Liver (tissue), 2 donors: ENCODE measurements around the gene PRSS33.

ENCODE experiments used
- RAD21 ChIP-seq, 2 donors: IDR thresholded peaks; 2 replicates each; pipeline ENCODE4 v1.6.1; 2016; ENCODE audit warnings: antibody characterized with exemption in 2 of 2, mild to moderate bottlenecking in 2 of 2
- SP1 ChIP-seq: IDR thresholded peaks from 2 replicates; pipeline ENCODE4 v1.6.1; 2018; ENCODE audit warnings: antibody characterized with exemption, mild to moderate bottlenecking
- YY1 ChIP-seq: IDR thresholded peaks from 2 replicates; pipeline ENCODE4 v1.6.1; 2016; ENCODE audit warnings: antibody characterized with exemption, mild to moderate bottlenecking
- TF ChIP-seq, protein P1 (sequence below): IDR thresholded peaks from 2 replicates; pipeline ENCODE4 v1.6.1; 2016; ENCODE audit warnings: antibody characterized with exemption, mild to moderate bottlenecking
- TF ChIP-seq, protein P2 (sequence below): IDR thresholded peaks from 2 replicates; pipeline ENCODE4 v1.6.1; 2016; ENCODE audit warnings: antibody characterized with exemption
- TF ChIP-seq, protein P3 (sequence below): IDR thresholded peaks from 2 replicates; pipeline ENCODE4 v1.6.1; 2016; ENCODE audit warnings: antibody characterized with exemption
- donor health status: healthy.

DNA sequence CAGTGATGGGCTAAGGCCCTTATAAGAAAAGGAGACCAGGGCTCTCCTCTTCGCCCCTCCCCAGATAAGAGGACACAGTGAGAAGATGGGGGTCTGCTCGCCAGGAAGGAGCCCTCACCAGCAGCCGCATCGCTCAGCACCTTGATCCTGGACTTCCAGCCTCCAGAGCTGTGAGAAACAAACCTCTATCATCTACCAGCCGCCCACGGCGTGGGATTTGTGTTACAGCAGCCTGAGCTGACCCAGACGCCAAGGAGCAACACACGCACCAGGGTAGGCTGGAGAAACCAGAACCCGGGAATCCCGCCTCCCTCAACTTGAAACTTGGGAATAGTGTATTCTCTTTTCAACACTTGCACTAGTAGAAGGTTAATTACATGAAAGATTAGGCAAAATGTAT is 38.5 kb upstream of the PRSS33 start:
- TF ChIP-seq SP1 (no peak), RAD21 (IDR thresholded peaks at IDR 0.05) (no peak), YY1 (no peak)
- TF ChIP-seq, protein P1, sequence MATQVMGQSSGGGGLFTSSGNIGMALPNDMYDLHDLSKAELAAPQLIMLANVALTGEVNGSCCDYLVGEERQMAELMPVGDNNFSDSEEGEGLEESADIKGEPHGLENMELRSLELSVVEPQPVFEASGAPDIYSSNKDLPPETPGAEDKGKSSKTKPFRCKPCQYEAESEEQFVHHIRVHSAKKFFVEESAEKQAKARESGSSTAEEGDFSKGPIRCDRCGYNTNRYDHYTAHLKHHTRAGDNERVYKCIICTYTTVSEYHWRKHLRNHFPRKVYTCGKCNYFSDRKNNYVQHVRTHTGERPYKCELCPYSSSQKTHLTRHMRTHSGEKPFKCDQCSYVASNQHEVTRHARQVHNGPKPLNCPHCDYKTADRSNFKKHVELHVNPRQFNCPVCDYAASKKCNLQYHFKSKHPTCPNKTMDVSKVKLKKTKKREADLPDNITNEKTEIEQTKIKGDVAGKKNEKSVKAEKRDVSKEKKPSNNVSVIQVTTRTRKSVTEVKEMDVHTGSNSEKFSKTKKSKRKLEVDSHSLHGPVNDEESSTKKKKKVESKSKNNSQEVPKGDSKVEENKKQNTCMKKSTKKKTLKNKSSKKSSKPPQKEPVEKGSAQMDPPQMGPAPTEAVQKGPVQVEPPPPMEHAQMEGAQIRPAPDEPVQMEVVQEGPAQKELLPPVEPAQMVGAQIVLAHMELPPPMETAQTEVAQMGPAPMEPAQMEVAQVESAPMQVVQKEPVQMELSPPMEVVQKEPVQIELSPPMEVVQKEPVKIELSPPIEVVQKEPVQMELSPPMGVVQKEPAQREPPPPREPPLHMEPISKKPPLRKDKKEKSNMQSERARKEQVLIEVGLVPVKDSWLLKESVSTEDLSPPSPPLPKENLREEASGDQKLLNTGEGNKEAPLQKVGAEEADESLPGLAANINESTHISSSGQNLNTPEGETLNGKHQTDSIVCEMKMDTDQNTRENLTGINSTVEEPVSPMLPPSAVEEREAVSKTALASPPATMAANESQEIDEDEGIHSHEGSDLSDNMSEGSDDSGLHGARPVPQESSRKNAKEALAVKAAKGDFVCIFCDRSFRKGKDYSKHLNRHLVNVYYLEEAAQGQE = no peak
- TF ChIP-seq, protein P2, sequence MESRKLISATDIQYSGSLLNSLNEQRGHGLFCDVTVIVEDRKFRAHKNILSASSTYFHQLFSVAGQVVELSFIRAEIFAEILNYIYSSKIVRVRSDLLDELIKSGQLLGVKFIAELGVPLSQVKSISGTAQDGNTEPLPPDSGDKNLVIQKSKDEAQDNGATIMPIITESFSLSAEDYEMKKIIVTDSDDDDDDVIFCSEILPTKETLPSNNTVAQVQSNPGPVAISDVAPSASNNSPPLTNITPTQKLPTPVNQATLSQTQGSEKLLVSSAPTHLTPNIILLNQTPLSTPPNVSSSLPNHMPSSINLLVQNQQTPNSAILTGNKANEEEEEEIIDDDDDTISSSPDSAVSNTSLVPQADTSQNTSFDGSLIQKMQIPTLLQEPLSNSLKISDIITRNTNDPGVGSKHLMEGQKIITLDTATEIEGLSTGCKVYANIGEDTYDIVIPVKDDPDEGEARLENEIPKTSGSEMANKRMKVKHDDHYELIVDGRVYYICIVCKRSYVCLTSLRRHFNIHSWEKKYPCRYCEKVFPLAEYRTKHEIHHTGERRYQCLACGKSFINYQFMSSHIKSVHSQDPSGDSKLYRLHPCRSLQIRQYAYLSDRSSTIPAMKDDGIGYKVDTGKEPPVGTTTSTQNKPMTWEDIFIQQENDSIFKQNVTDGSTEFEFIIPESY = no peak
- TF ChIP-seq, protein P3, sequence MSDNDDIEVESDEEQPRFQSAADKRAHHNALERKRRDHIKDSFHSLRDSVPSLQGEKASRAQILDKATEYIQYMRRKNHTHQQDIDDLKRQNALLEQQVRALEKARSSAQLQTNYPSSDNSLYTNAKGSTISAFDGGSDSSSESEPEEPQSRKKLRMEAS = no peak
